HepG2 (cell line): ENCODE measurements around the gene PIK3R1. TPM values are rescaled to one million over a fixed set of nuclear protein-coding genes. Genes with fewer than 3 reads are reported as not detected.

Source experiments
- ATAC-seq: fragments of 200-7000 bp; cut with Tn5 transposase; 3 replicates; pipeline ENCODE4 v1.9.1; 2020; ENCODE audit warnings: mild to moderate bottlenecking, moderate library complexity
- BruUV-seq: library from RNA; stranded (reverse); fragments of 400-500 nt; replicated peaks from 2 replicates; lab custom pipeline; 2021; lab: Mats Ljungman, UMichigan
- CTCF ChIA-PET: fragments of 300-600 bp; formaldehyde crosslinking; extraction: SDS; loops from one replicate; lab custom pipeline; 2021; ENCODE audit warnings: low total read pairs, inconsistent platforms, low intra/inter-chr PET ratio; lab: Yijun Ruan, JAX
- POLR2A ChIA-PET: fragments of 350-600 bp; sonication (Branson Sonifier 250); formaldehyde crosslinking; loops from one replicate; lab custom pipeline; 2020; ENCODE audit warnings: antibody characterized with exemption, inconsistent platforms; lab: Yijun Ruan, JAX
- DNase-seq: peaks from one replicate; pipeline ENCODE4 v3.0.0-alpha.2; 2015; ENCODE audit warnings: low spot score
- FAIRE-seq: peaks from 3 replicates; lab custom pipeline; 2011; peaks lifted over from hg19 to GRCh38; lab: Jason Lieb, UNC
- H2AFZ ChIP-seq: one replicate; pipeline ENCODE4 v1.6.1; 2011; ENCODE audit warnings: low read length, inconsistent platforms
- H3K27ac ChIP-seq: fragments of 300-600 bp; 3 replicates; pipeline ENCODE4 v1.8.0; 2011; ENCODE audit warnings: mixed run types, mild to moderate bottlenecking, mixed read lengths, low read length, inconsistent platforms; ENCODE audit not compliant: insufficient read depth; ENCODE audit errors: extremely low read length
- H3K27me3 ChIP-seq, 2 experiments: fragments of 200-600 bp in 1 of 2; 2 replicates in 1 of 2; 3 replicates in 1 of 2; pipeline versions ENCODE4 v1.6.0 to v1.8.0; 2011; ENCODE audit warnings: low read length in 2 of 2, mild to moderate bottlenecking in 2 of 2, moderate library complexity in 2 of 2, inconsistent platforms in 1 of 2; ENCODE audit not compliant: insufficient read depth in 2 of 2, control insufficient read depth in 1 of 2
- H3K36me3 ChIP-seq, 2 experiments: fragments of 200-600 bp in 1 of 2; replicated peaks in 1 of 2; 2 replicates in 1 of 2; 3 replicates in 1 of 2; pipeline versions ENCODE4 v1.5.1 to v1.8.0; 2011; ENCODE audit warnings: low read length in 2 of 2, inconsistent platforms in 1 of 2; ENCODE audit not compliant: insufficient read depth in 2 of 2, control insufficient read depth in 1 of 2
- H3K4me1 ChIP-seq: 2 replicates; pipeline ENCODE4 v1.5.1; 2012; ENCODE audit warnings: low read length, inconsistent platforms; ENCODE audit not compliant: insufficient read depth
- H3K4me2 ChIP-seq: 2 replicates; pipeline ENCODE4 v1.6.0; 2011; ENCODE audit warnings: low read depth, low read length, inconsistent platforms
- H3K4me3 ChIP-seq, 3 experiments: fragments of 200-600 bp in 1 of 3; sonication (generic), shearing (Covaris generic) in 1 of 3; replicated peaks in 1 of 3; 2 replicates each; pipeline ENCODE4 v1.5.1; 2011 to 2016; ENCODE audit warnings: low read length in 3 of 3, inconsistent platforms in 2 of 3, low read depth in 2 of 3, mild to moderate bottlenecking in 2 of 3, control low read depth in 1 of 3, mixed read lengths in 1 of 3; ENCODE audit not compliant: insufficient read depth in 1 of 3
- H3K79me2 ChIP-seq: one replicate; pipeline ENCODE4 v1.6.1; 2011; ENCODE audit warnings: low read length, inconsistent platforms; ENCODE audit not compliant: insufficient read depth
- H3K9ac ChIP-seq: 2 replicates; pipeline ENCODE4 v1.6.0; 2011; ENCODE audit warnings: mild to moderate bottlenecking, low read depth, low read length, inconsistent platforms; ENCODE audit not compliant: insufficient read depth
- H3K9me3 ChIP-seq: 2 replicates; pipeline ENCODE4 v1.5.1; 2012; ENCODE audit warnings: mild to moderate bottlenecking, low read length
- H4K20me1 ChIP-seq: 2 replicates; pipeline ENCODE4 v1.6.0; 2011; ENCODE audit warnings: inconsistent platforms, mild to moderate bottlenecking, low read length, moderate library complexity; ENCODE audit not compliant: insufficient read depth
- BCL3 ChIP-seq: sonication (generic); formaldehyde crosslinking; IDR thresholded peaks from 2 replicates; pipeline ENCODE4 v1.5.1; 2020; ENCODE audit warnings: mild to moderate bottlenecking, missing genetic modification reagents, moderate library complexity
- ETV5 ChIP-seq: IDR thresholded peaks from 2 replicates; pipeline ENCODE4 v1.6.1; 2018; ENCODE audit warnings: missing biosample characterization, missing genetic modification reagents, inconsistent platforms, borderline replicate concordance
- HNRNPH1 ChIP-seq: fragments of 200-400 bp; formaldehyde crosslinking; optimal IDR thresholded peaks from 2 replicates; pipeline ENCODE3; 2017; ENCODE audit warnings: mild to moderate bottlenecking, low read depth, low read length
- KLF15 ChIP-seq: sonication (generic); formaldehyde crosslinking; IDR thresholded peaks from 2 replicates; pipeline ENCODE4 v1.8.1; 2023; ENCODE audit warnings: borderline replicate concordance, mild to moderate bottlenecking, inconsistent platforms, missing genetic modification reagents, mixed read lengths
- SATB2 ChIP-seq: sonication (generic); formaldehyde crosslinking; IDR thresholded peaks from 2 replicates; pipeline ENCODE4 v1.5.0; 2020; ENCODE audit warnings: missing genetic modification reagents
- YY1 ChIP-seq: IDR thresholded peaks from 2 replicates; pipeline ENCODE4 v1.6.1; 2011; ENCODE audit warnings: low read length, low read depth, moderate library complexity, mild to moderate bottlenecking; ENCODE audit not compliant: insufficient read depth, insufficient replicate concordance
- ZKSCAN8 ChIP-seq: IDR thresholded peaks from 2 replicates; pipeline ENCODE4 v1.6.1; 2016; ENCODE audit warnings: borderline replicate concordance, missing genetic modification reagents, missing compliant biosample characterization
- ZNF614 ChIP-seq: IDR thresholded peaks from 2 replicates; pipeline ENCODE4 v1.6.1; 2018; ENCODE audit warnings: missing biosample characterization, missing genetic modification reagents, inconsistent platforms, borderline replicate concordance
- ZNF619 ChIP-seq: sonication (generic); formaldehyde crosslinking; IDR thresholded peaks from 2 replicates; pipeline ENCODE4 v1.4.0; 2020; ENCODE audit warnings: mild to moderate bottlenecking, missing genetic modification reagents
- ZNF747 ChIP-seq: sonication (generic); formaldehyde crosslinking; IDR thresholded peaks from 2 replicates; pipeline ENCODE4 v1.8.1; 2023; ENCODE audit warnings: missing genetic modification reagents, mild to moderate bottlenecking, borderline replicate concordance
- WGBS: methylation state at CpG from one replicate; pipeline ENCODE4 v1.1.6; 2017; ENCODE audit warnings: low lambda C conversion rate; 5-methylcytosine and 5-hydroxymethylcytosine counted together
- in situ Hi-C: cut with HindIII; loops from 2 replicates; pipeline ENCODE4 v1.10.0; 2017; ENCODE audit warnings: low pct_unique_long_range_greater_than_20kb; ENCODE audit not compliant: extremely low pct_ligation_motif_present
- intact Hi-C: fragments of 100-400 bp; cut with micrococcal nuclease; formaldehyde crosslinking; loops from one replicate; pipeline ENCODE4 v1.10.0; 2022; ENCODE audit not compliant: unreplicated experiment
- polyA plus RNA-seq, 8 experiments: library from polyadenylated mRNA; depleted of rRNA in 3 of 8; stranded (reverse) in 7 of 8; unstranded in 1 of 8; fragments of >200 nt; fragmentation: Illumina TruSeq in 4 of 8; extraction: Trizol in 4 of 8; gene quantifications; 2 replicates each; pipeline versions ENCODE4 v1.2.1 to v1.2.3, GENCODE V29; 2011 to 2016; ENCODE audit warnings: low read depth in 4 of 8, missing spikeins in 1 of 8, mixed read lengths in 1 of 8; ENCODE audit not compliant: insufficient read depth in 1 of 8
- total RNA-seq, 5 experiments: library from RNA; depleted of rRNA; stranded (reverse); fragments of >200 nt; fragmentation: Illumina TruSeq; extraction: Trizol; gene quantifications; 2 replicates each; pipeline ENCODE4 v1.2.3, GENCODE V29; 2016; ENCODE audit warnings: low read depth in 1 of 5
- TF ChIP-seq, protein P1 (sequence below): sonication (generic); formaldehyde crosslinking; IDR thresholded peaks from 2 replicates; pipeline ENCODE4 v1.9.0; 2022; ENCODE audit warnings: missing genetic modification reagents, mild to moderate bottlenecking, borderline replicate concordance
- TF ChIP-seq, protein P2 (sequence below): sonication (generic); formaldehyde crosslinking; IDR thresholded peaks from 2 replicates; pipeline ENCODE4 v1.8.1; 2023; ENCODE audit warnings: mild to moderate bottlenecking, missing genetic modification reagents
- TF ChIP-seq, protein P3 (sequence below): sonication (generic); formaldehyde crosslinking; IDR thresholded peaks from 2 replicates; pipeline ENCODE4 v1.5.0; 2020; ENCODE audit warnings: mild to moderate bottlenecking, missing genetic modification reagents, borderline replicate concordance

PIK3R1 gene
- total and polyA plus RNA-seq, 2 of the 13 experiments (the other 11 are each of a cell fraction or from before 2014, with no cell fraction given) = 8.4 to 21.3 TPM

- TF ChIP-seq, protein P1, sequence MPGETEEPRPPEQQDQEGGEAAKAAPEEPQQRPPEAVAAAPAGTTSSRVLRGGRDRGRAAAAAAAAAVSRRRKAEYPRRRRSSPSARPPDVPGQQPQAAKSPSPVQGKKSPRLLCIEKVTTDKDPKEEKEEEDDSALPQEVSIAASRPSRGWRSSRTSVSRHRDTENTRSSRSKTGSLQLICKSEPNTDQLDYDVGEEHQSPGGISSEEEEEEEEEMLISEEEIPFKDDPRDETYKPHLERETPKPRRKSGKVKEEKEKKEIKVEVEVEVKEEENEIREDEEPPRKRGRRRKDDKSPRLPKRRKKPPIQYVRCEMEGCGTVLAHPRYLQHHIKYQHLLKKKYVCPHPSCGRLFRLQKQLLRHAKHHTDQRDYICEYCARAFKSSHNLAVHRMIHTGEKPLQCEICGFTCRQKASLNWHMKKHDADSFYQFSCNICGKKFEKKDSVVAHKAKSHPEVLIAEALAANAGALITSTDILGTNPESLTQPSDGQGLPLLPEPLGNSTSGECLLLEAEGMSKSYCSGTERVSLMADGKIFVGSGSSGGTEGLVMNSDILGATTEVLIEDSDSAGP (CRISPR knock-in tag) = no peak
- no peak for TF ChIP-seq ZNF747 (CRISPR knock-in tag)
- TF ChIP-seq BCL3 (CRISPR knock-in tag) = no peak
Observed at GRCh38 chr5:68273717-68274409, 58.3 kb downstream of the PIK3R1 start (continued).

DNA sequence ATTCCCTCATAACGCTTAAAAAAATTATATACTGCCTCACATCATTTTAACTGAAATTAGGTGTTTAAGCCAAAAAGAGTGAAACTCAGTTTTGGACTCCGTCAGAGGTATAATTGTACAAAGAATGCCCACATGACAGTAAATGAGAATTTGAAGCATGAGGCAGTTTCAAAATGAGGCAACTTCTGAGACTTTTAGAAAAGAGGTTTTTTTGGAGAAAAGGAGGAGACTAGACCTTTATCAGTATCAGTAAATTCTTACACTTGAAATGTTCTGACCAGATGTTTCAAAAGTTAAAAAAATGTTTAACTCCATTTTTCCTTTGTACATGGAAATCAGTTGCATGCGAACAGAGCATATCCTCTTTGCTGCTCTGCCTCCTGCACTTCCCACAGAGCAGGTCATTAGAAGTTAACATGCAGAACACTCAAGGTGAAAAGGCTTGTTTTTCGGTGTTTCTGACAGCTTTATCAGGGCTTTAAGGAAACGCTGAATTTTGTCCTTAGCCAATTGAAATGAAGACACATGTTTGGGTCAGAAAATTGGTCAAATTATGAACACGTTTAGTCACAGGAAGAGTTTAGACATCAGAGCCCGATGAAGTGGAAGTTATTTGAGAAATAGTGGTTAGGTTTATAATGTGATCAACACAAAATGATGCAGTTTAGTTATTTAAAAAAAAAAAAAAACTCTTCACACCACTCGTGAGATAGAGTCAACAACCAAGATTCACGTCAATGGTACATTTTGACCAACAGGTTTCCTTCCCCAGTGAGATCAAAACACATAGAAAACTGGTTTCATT, 59.5 kb downstream of the PIK3R1 start:
- BruUV-seq = TSS peak; percentile 24
- ATAC-seq (no peak), DNase-seq (no peak), FAIRE-seq (no peak)
- intact Hi-C loops (no loop called here), in situ Hi-C loops (no loop called here)
- peaks cover 13% of the 10 kb centered on the region for H3K79me2 ChIP-seq
- no peaks in the 10 kb centered on the region for H3K27me3 ChIP-seq
- H2AFZ ChIP-seq = no peak overlapping the region
- ChIA-PET CTCF (no interaction called here), POLR2A (no interaction called here)
- H3K9ac ChIP-seq = no peak overlapping the region
- no peak overlapping the region for H3K4me2 ChIP-seq
- no peaks in the 10 kb centered on the region; the same call in 1 of the 2 replicates for H4K20me1 ChIP-seq
- peaks cover 20% of the 10 kb centered on the region for H3K4me1 ChIP-seq
- H3K9me3 ChIP-seq = no peaks in the 10 kb centered on the region
- no peak overlapping the region for H3K27ac ChIP-seq
- WGBS = 89% methylated on average over 9 of the region's 9 CpGs
- peaks cover 11 to 67% of the 10 kb centered on the region in 2 experiments; a peak in 4 of 5 replicates for H3K36me3 ChIP-seq
- no peak overlapping the region for H3K4me3 ChIP-seq
- TF ChIP-seq, protein P2, sequence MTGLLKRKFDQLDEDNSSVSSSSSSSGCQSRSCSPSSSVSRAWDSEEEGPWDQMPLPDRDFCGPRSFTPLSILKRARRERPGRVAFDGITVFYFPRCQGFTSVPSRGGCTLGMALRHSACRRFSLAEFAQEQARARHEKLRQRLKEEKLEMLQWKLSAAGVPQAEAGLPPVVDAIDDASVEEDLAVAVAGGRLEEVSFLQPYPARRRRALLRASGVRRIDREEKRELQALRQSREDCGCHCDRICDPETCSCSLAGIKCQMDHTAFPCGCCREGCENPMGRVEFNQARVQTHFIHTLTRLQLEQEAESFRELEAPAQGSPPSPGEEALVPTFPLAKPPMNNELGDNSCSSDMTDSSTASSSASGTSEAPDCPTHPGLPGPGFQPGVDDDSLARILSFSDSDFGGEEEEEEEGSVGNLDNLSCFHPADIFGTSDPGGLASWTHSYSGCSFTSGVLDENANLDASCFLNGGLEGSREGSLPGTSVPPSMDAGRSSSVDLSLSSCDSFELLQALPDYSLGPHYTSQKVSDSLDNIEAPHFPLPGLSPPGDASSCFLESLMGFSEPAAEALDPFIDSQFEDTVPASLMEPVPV (CRISPR knock-in tag) = no peak
- TF ChIP-seq ZNF619 (CRISPR knock-in tag) (no peak), KLF15 (CRISPR knock-in tag) (no peak), ZKSCAN8 (no peak), ZNF614 (no peak), HNRNPH1 (no peak), YY1 (no peak), ETV5 (CRISPR knock-in tag) (no peak), SATB2 (CRISPR knock-in tag) (no peak)
- TF ChIP-seq, protein P3, sequence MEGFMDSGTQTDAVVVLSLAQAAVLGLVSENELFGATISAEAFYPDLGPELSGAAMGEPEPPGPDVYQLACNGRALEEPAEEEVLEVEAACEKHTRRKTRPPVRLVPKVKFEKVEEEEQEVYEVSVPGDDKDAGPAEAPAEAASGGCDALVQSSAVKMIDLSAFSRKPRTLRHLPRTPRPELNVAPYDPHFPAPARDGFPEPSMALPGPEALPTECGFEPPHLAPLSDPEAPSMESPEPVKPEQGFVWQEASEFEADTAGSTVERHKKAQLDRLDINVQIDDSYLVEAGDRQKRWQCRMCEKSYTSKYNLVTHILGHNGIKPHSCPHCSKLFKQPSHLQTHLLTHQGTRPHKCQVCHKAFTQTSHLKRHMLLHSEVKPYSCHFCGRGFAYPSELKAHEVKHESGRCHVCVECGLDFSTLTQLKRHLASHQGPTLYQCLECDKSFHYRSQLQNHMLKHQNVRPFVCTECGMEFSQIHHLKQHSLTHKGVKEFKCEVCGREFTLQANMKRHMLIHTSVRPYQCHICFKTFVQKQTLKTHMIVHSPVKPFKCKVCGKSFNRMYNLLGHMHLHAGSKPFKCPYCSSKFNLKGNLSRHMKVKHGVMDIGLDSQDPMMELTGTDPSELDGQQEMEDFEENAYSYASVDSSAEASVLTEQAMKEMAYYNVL (CRISPR knock-in tag) = no peak
